Neutrophil (primary cell): ENCODE data around the gene CGN.

Experiments used
- H3K27ac ChIP-seq: fragments of 200-600 bp; sonication (generic); 2 replicates; pipeline ENCODE4 v1.5.1; 2016; ENCODE audit warnings: mild to moderate bottlenecking, moderate library complexity
- H3K27me3 ChIP-seq: fragments of 200-600 bp; sonication (generic); 2 replicates; pipeline ENCODE4 v1.6.0; 2016; ENCODE audit warnings: mild to moderate bottlenecking
- H3K36me3 ChIP-seq: fragments of 200-600 bp; sonication (generic); 2 replicates; pipeline ENCODE4 v1.5.1; 2017
- H3K4me1 ChIP-seq, 2 experiments: fragments of 200-600 bp in 1 of 2; sonication (generic) in 1 of 2; 1 replicate in 1 of 2; 2 replicates in 1 of 2; pipeline versions ENCODE4 v1.5.1 to v1.6.1; 2013 to 2016; ENCODE audit warnings: low read depth in 1 of 2, low read length in 1 of 2, mild to moderate bottlenecking in 1 of 2, moderate library complexity in 1 of 2; ENCODE audit not compliant: control insufficient read depth in 1 of 2, insufficient read depth in 1 of 2
- H3K4me3 ChIP-seq, 2 experiments: fragments of 200-600 bp in 1 of 2; sonication (generic) in 1 of 2; 1 replicate in 1 of 2; 2 replicates in 1 of 2; pipeline ENCODE4 v1.5.1; 2013 to 2016; ENCODE audit warnings: low read depth in 1 of 2, low read length in 1 of 2, mild to moderate bottlenecking in 1 of 2, moderate library complexity in 1 of 2
- H3K9me3 ChIP-seq: fragments of 200-600 bp; sonication (generic); 2 replicates; pipeline ENCODE4 v1.5.1; 2016
- TF ChIP-seq, protein P1 (sequence below): fragments of 200-600 bp; sonication (generic); IDR thresholded peaks from 2 replicates; pipeline ENCODE4 v1.5.1; 2016; ENCODE audit warnings: antibody characterized with exemption

The CGN gene

DNA sequence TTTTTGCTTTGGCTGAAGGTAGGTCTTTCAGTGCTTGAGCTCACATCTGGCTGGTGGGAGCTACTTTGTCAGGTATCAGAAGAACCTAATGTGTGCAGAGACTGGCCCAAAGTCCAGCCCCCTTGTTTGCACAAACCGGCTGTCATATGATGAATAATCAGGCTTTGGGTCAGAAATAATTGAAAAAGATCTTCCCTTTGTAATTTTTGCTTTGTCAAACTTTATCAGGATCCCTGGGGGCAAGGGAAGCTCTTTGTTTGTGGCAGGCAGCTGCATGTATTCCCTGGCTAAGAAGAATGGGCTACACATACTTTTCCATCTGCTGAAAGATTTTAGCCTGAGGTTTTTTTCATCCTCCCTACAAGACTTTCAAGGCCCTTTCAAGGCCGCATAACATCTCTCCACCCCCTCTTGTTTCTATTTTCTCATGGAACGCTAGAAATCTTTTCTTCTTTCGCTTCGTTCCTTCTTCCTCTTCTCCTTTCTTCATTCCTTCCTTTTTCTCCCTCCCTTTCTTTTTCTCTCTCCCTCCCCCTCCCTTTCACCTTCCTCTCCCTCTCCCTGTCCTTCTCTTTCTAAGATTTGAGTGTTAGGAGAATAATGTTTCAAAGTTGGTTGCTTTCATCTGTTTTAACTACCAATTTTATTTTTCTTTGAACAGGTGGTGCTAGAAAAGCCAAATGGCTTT lies 54.5 kb downstream of the CGN start:
- no peaks in the 10 kb centered on the region for H3K9me3 ChIP-seq
- H3K36me3 ChIP-seq, result no peaks in the 10 kb centered on the region
- H3K27ac ChIP-seq, result no peak overlapping the region
- TF ChIP-seq, protein P1, sequence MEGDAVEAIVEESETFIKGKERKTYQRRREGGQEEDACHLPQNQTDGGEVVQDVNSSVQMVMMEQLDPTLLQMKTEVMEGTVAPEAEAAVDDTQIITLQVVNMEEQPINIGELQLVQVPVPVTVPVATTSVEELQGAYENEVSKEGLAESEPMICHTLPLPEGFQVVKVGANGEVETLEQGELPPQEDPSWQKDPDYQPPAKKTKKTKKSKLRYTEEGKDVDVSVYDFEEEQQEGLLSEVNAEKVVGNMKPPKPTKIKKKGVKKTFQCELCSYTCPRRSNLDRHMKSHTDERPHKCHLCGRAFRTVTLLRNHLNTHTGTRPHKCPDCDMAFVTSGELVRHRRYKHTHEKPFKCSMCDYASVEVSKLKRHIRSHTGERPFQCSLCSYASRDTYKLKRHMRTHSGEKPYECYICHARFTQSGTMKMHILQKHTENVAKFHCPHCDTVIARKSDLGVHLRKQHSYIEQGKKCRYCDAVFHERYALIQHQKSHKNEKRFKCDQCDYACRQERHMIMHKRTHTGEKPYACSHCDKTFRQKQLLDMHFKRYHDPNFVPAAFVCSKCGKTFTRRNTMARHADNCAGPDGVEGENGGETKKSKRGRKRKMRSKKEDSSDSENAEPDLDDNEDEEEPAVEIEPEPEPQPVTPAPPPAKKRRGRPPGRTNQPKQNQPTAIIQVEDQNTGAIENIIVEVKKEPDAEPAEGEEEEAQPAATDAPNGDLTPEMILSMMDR, result no peak
- no peaks in the 10 kb centered on the region for H3K4me1 ChIP-seq
- H3K27me3 ChIP-seq, result no peaks in the 10 kb centered on the region
- H3K4me3 ChIP-seq, result no peak overlapping the region

DNA sequence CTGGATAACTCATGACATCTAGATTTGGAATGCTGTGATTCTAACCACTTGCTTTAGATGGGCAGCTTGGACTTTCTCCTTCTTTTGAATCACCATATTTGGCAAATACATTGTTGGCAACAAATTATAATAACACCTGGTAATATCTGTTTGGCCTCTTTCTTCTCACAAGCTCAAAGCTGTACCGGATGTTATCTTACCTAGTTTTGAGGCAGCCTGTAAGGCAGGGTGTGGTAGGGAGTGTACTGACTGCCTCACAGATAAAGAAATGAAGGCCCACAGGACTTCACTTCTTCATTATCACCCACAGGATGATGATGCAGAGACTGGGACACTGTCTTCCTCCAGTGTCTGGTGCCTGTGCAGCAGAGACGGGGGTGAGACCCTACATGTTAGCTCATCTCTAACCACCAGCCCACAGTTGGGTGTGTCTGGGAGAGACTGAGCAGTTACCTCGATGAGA lies 57.5 kb downstream of the CGN start:
- no peaks in the 10 kb centered on the region for H3K9me3 ChIP-seq
- H3K36me3 ChIP-seq, result no peaks in the 10 kb centered on the region
- TF ChIP-seq, protein P1, result no peak
- no peaks in the 10 kb centered on the region for H3K4me1 ChIP-seq
- no peak overlapping the region for H3K27ac ChIP-seq
- H3K27me3 ChIP-seq, result no peaks in the 10 kb centered on the region
- H3K4me3 ChIP-seq, result no peak overlapping the region

DNA sequence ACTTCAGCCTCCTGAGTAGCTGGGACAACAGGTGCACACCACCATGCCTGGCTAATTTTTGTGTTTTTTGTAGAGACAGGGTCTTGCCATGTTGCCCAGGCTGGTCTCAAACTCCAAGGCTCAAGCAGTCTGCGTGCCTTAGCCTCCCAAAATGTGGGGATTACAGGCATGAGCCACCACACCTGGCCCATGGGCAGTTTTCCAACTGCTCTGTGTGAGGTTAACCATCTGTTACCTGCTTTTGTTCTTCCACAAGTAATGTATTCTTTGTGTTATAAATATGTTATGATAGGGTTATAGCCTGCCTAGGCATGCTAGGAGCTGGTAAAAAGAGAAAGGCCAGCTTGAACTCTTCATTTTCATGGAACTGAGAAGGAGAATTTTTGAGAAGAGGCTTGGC lies 59.6 kb downstream of the CGN start:
- no peak overlapping the region for H3K4me3 ChIP-seq
- H3K9me3 ChIP-seq, result no peaks in the 10 kb centered on the region
- H3K4me1 ChIP-seq, result no peaks in the 10 kb centered on the region
- no peaks in the 10 kb centered on the region for H3K27me3 ChIP-seq
- H3K36me3 ChIP-seq, result no peaks in the 10 kb centered on the region
- H3K27ac ChIP-seq, result no peak overlapping the region
- TF ChIP-seq, protein P1, result no peak

DNA sequence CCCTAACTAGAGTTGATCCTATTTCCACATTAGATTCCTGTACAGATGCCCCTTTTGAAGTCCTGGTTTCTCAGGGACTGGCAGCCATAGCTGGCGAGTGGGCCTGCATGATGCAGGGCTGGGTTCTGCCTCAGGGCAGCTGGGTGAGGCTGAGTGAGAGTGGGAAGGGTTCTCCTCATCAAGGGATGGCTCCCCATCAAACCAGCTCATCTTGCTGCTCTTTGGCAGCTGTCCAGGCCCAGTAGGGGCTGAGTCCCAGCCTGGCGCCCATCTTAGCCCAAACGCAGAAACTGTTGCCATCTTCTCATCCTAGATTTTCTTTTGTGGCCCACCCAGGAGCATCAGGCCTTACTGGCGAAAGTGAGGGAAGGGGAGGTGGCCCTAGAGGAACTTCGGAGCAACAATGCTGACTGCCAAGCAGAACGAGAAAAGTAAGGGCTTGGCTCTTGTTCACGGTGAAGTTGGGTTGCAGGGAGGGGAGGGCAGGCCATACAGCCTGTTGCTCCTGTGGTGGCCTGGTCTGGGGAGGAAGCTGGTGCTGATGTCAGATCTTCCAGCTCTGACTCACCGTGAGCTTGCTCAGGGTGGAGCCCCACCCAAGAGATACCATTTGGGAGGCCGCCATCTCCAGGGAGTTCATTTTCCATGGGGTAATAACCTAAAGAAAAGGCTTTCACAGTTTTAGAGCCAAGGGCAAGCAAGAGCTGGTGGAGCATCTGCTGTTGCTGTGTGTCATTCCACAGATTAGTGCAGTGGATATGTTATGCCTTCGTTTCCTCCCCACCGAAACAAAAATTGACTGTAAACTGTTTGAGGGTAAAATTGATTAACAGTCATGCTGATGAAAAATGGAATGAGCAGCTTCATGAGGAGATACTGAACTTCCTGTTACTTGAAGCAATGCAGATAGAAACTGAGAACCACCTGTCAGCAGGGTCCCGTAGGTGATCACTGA lies 63.7 kb downstream of the CGN start:
- Histone ChIP-seq H3K9me3 (no peaks in the 10 kb centered on the region), H3K27me3 (no peaks in the 10 kb centered on the region), H3K4me1 (no peaks in the 10 kb centered on the region), H3K4me3 (no peak overlapping the region), H3K36me3 (no peaks in the 10 kb centered on the region), H3K27ac (no peak overlapping the region)
- TF ChIP-seq, protein P1, result no peak

DNA sequence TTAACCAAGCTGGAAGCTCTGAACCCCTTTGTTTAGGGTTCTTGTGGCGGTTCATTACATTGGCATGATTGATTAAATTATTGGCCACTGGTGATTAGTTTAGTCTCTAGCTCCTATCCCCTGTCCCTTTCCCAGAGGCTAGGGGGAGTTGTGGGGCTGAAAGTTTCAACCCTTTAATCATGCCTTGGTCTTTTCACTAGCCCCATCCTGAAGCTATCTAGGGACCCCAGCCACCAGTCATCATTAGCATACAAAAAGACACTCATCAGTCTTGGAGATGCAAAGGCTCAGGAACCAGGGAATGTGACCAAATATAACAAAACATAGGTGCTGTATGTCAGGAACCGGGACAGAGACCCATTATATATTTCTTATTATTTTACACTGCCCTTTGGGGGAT lies 66.0 kb downstream of the CGN start:
- Histone ChIP-seq H3K4me3 (no peak overlapping the region), H3K9me3 (no peaks in the 10 kb centered on the region), H3K4me1 (no peaks in the 10 kb centered on the region), H3K27me3 (no peaks in the 10 kb centered on the region), H3K36me3 (no peaks in the 10 kb centered on the region), H3K27ac (no peak overlapping the region)
- TF ChIP-seq, protein P1, result no peak
